Natural killer cell (primary cell): ENCODE measurements around the gene NEFH. TPM values are rescaled to one million over a fixed set of nuclear protein-coding genes. Genes with fewer than 3 reads are reported as not detected.

Source experiments
- ATAC-seq, 3 donors: fragments of 150-1000 bp in 2 of 3; fragments of 200-7000 bp in 1 of 3; cut with Tn5 transposase; 1 replicate in 1 of 3; 2 replicates in 2 of 3; pipeline ENCODE4 v1.10.0; 2021; ENCODE audit warnings: mild to moderate bottlenecking in 2 of 3, moderate library complexity in 2 of 3
- DNase-seq, 2 donors: peaks; one replicate each; pipeline versions ENCODE4 v3.0.0 to v3.0.0-alpha.2; 2013 to 2021; ENCODE audit warnings: mixed read lengths in 1 of 2
- H3K27ac ChIP-seq: one replicate; pipeline ENCODE4 v1.5.1; 2013; ENCODE audit warnings: mild to moderate bottlenecking, low read length
- H3K27me3 ChIP-seq: one replicate; pipeline ENCODE4 v1.6.1; 2013; ENCODE audit warnings: low read length; ENCODE audit not compliant: control insufficient read depth, insufficient read depth
- H3K36me3 ChIP-seq: one replicate; pipeline ENCODE4 v1.6.1; 2013; ENCODE audit warnings: low read length; ENCODE audit not compliant: control insufficient read depth, insufficient read depth
- H3K4me1 ChIP-seq: one replicate; pipeline ENCODE4 v1.6.1; 2013; ENCODE audit warnings: low read length; ENCODE audit not compliant: control insufficient read depth, insufficient read depth
- H3K4me3 ChIP-seq: one replicate; pipeline ENCODE4 v1.5.1; 2013; ENCODE audit warnings: low read length
- H3K9me3 ChIP-seq: one replicate; pipeline ENCODE4 v1.6.1; 2013; ENCODE audit warnings: low read length; ENCODE audit not compliant: control insufficient read depth, insufficient read depth
- H3K27ac Mint-ChIP-seq, 2 donors: one replicate each; pipeline ENCODE4 v1.8.0; 2022; ENCODE audit warnings: mild to moderate bottlenecking in 2 of 2, mixed read lengths in 2 of 2, moderate library complexity in 1 of 2
- H3K27me3 Mint-ChIP-seq, 2 donors: one replicate each; pipeline ENCODE4 v1.8.0; 2022; ENCODE audit warnings: low read depth in 2 of 2, mixed read lengths in 2 of 2
- H3K36me3 Mint-ChIP-seq: one replicate; pipeline ENCODE4 v1.8.0; 2022; ENCODE audit warnings: mixed read lengths
- H3K4me1 Mint-ChIP-seq, 2 donors: one replicate each; pipeline ENCODE4 v1.8.0; 2022; ENCODE audit warnings: mixed read lengths in 2 of 2
- H3K4me3 Mint-ChIP-seq: one replicate; pipeline ENCODE4 v1.8.0; 2022; ENCODE audit warnings: mild to moderate bottlenecking, moderate library complexity, mixed read lengths
- H3K9me3 Mint-ChIP-seq, 2 donors: one replicate each; pipeline ENCODE4 v1.8.0; 2022; ENCODE audit warnings: mixed read lengths in 2 of 2
- WGBS: methylation state at CpG from one replicate; pipeline ENCODE4 v1.1.7; 2013; ENCODE audit warnings: missing lambda C conversion rate; ENCODE audit not compliant: insufficient coverage; 5-methylcytosine and 5-hydroxymethylcytosine counted together
- intact Hi-C: fragments of 100-400 bp; cut with micrococcal nuclease; formaldehyde crosslinking; loops from one replicate; pipeline ENCODE4 v1.14.2; 2022
- total RNA-seq, 4 donors: library from RNA; stranded (reverse); fragments of 120-200 nt in 1 of 4; gene quantifications; one replicate each; pipeline versions ENCODE4 v1.2.3 to v1.2.4, GENCODE V29; 2013 to 2022
- TF ChIP-seq, protein P1 (sequence below): fragments of 200-600 bp; IDR thresholded peaks from one replicate; pipeline ENCODE4 v1.8.0; 2022; ENCODE audit warnings: antibody characterized with exemption

NEFH gene
- total RNA-seq, 3 donors from 2014 or later (not counting 1 experiment from before 2014, with no cell fraction given), result 0.09 to 0.48 (median 0.12) TPM

DNA sequence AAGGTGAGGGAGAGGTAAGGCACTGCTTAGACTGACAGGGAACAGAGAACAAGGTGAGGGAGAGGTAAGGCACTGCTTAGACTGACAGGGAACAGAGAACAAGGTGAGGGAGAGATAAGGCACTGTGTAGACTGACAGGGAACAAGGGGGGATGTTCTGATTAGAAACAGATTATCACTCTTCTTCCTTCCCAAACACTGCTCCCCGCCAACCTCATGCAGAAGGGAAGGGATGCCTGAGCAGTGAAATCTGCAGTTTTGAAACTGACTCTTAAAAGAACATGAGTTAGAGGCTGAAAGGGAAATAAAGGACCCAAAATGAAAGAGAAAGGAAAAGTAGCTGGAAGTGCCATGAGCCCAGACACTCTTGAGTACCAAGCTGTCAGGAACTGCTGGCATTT lies 29.8 kb downstream of the NEFH start:
- no peak overlapping the region for H3K4me3 ChIP-seq
- Mint-ChIP-seq H3K27me3 (no peaks in the 10 kb centered on the region), H3K36me3 (peaks cover 20% of the 10 kb centered on the region), H3K27ac (peak overlapping the region in 1 of 2 donors; percentile 4), H3K9me3 (no peaks in the 10 kb centered on the region), H3K4me1 (peaks cover 0 to 4% of the 10 kb centered on the region in 2 donors), H3K4me3 (no peak overlapping the region)
- no peaks in the 10 kb centered on the region for H3K27me3 ChIP-seq
- H3K36me3 ChIP-seq, result peaks cover 51% of the 10 kb centered on the region
- no peak for ATAC-seq
- DNase-seq, result no peak
- intact Hi-C loops, result no loop called here
- no peak overlapping the region for H3K27ac ChIP-seq
- H3K4me1 ChIP-seq, result no peaks in the 10 kb centered on the region
- TF ChIP-seq, protein P1, sequence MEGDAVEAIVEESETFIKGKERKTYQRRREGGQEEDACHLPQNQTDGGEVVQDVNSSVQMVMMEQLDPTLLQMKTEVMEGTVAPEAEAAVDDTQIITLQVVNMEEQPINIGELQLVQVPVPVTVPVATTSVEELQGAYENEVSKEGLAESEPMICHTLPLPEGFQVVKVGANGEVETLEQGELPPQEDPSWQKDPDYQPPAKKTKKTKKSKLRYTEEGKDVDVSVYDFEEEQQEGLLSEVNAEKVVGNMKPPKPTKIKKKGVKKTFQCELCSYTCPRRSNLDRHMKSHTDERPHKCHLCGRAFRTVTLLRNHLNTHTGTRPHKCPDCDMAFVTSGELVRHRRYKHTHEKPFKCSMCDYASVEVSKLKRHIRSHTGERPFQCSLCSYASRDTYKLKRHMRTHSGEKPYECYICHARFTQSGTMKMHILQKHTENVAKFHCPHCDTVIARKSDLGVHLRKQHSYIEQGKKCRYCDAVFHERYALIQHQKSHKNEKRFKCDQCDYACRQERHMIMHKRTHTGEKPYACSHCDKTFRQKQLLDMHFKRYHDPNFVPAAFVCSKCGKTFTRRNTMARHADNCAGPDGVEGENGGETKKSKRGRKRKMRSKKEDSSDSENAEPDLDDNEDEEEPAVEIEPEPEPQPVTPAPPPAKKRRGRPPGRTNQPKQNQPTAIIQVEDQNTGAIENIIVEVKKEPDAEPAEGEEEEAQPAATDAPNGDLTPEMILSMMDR, result no peak
- WGBS, result 100% methylated on average over 1 of the region's 1 CpG
- no peaks in the 10 kb centered on the region for H3K9me3 ChIP-seq

DNA sequence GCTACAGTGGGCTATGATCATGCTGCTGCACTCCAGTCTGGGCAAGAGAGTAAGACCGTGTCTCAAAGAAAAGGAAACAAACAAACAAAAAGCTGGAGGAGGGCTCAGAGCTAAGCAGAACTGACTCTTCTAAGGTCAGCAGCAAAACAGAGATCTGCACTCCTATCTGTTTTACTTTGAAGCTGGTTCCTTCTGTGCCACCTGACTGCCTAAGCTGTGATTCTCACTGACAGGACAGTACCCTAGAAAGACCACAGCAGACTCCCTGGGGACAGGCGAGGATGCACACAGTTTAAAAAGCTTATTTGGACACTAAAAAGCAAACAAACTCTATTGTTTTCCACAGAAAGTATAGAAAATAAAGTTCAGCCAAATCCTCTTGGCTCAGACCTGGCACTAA lies 30.5 kb downstream of the NEFH start:
- no peak overlapping the region for H3K4me3 Mint-ChIP-seq

DNA sequence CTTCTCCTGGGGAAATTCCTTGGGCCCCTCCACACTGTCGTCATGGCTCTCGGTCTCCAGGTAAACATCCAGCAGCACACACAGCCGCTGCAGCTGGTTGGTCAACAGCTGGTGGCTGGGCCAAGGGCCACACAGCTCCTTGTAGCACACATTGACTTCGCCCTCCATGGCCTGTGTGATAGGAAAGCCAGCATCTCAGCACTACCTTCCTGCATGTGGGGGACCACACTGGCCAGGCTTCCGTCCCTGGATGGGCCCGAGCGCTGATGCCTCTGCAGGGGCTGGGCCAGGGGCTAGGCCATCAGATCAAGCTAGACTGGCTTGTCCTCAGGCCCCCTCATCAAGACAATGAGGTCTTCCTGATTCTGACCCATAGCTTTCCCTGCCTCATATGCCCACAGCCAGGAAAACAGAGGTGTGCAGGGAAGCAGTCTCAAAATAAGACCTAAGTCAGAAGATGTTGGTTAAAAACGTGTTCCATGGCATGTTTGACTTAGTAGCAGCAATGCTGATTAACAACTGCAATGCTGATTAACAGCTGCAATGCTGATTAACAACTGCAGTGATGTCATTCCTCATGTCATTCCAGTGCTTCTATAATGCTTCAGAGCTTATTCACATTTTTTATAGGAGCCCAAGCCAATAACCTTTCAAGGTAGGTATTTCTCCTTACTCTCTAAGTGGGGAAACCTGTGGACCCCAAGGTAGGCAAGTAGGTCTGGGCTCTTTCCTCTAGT lies 31.3 kb downstream of the NEFH start:
- 92% methylated on average over 8 of the region's 8 CpGs for WGBS
- H3K36me3 ChIP-seq, result peaks cover 62% of the 10 kb centered on the region

More for the DNA sequence above, 30.5 kb downstream of the NEFH start:
- Histone ChIP-seq H3K9me3 (no peaks in the 10 kb centered on the region), H3K36me3 (peaks cover 56% of the 10 kb centered on the region), H3K27me3 (no peaks in the 10 kb centered on the region), H3K27ac (no peak overlapping the region), H3K4me1 (no peaks in the 10 kb centered on the region), H3K4me3 (no peak overlapping the region)
- Mint-ChIP-seq H3K36me3 (peaks cover 21% of the 10 kb centered on the region), H3K9me3 (no peaks in the 10 kb centered on the region), H3K27me3 (no peaks in the 10 kb centered on the region), H3K27ac (peak overlapping the region in 1 of 2 donors; percentile 4), H3K4me1 (peaks cover 0 to 4% of the 10 kb centered on the region in 2 donors)
- 85% methylated on average over 2 of the region's 2 CpGs for WGBS
- intact Hi-C loops, result no loop called here
- TF ChIP-seq, protein P1, result no peak
- no peak for DNase-seq
- no peak for ATAC-seq

More for the DNA sequence above, 31.3 kb downstream of the NEFH start:
- intact Hi-C loops, result no loop called here
- TF ChIP-seq, protein P1, result no peak
- Mint-ChIP-seq H3K4me1 (peaks cover 0 to 4% of the 10 kb centered on the region in 2 donors), H3K36me3 (peaks cover 29% of the 10 kb centered on the region), H3K27me3 (no peaks in the 10 kb centered on the region), H3K27ac (no peak overlapping the region), H3K9me3 (no peaks in the 10 kb centered on the region), H3K4me3 (no peak overlapping the region)
- Histone ChIP-seq H3K4me1 (no peaks in the 10 kb centered on the region), H3K4me3 (no peak overlapping the region), H3K27me3 (no peaks in the 10 kb centered on the region), H3K9me3 (no peaks in the 10 kb centered on the region), H3K27ac (no peak overlapping the region)
- no peak for DNase-seq
- ATAC-seq, result no peak
